ENCODE measurements around the gene CNOT11.
"Not testable (repeated sequence)": the region's sequence is repeated elsewhere in the genome, so short reads cannot be mapped to it uniquely, and the experiment has no call there.

Gene CNOT11

DNA sequence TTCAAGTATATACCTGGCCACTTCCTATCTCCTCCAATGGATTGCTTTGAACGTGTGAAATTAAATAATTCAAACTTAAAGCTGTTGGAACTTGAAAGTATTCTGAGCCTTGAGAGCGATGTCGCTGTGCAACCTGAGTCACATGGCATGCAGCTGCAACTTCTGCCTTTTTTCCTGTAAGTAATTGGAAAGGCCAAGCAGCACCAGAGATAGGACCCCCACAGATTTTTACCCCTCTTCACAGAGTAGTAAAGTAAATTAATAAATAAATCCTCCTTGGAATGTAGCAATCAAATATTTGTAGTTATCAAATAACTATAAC lies 59.0 kb downstream of the CNOT11 start:
- no peak for DNase-seq

DNA sequence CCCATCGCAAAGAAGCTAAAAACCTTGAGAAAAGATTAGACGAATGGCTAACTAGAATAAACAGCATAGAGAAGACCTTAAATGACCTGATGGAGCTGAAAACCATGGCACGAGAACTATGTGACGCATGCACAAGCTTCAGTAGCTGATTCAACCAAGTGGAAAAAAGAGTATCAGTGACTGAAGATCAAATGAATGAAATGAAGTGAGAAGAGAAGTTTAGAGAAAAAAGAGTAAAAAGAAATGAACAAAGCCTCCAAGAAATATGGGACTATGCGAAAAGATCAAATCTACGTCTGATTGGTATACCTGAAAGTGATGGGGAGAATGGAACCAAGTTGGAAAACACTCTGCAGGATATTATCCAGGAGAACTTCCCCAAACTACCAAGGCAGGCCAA lies 63.9 kb downstream of the CNOT11 start:
- DNase-seq = not testable (repeated sequence)

Data from activated naive CD4-positive, alpha-beta T cell treated with Interleukin-2 at 50 U/mL for 16 hours (primary cell).